Measurements from ENCODE around the gene SEPTIN8. TPM values are rescaled to one million over a fixed set of nuclear protein-coding genes. Genes with fewer than 3 reads are reported as not detected.

The SEPTIN8 gene
- total and polyA plus RNA-seq, 10 of the 15 experiments (the other 5 are each of a cell fraction or from before 2014, with no cell fraction given): 6.1 to 96.1 (median 29.4) TPM

DNA sequence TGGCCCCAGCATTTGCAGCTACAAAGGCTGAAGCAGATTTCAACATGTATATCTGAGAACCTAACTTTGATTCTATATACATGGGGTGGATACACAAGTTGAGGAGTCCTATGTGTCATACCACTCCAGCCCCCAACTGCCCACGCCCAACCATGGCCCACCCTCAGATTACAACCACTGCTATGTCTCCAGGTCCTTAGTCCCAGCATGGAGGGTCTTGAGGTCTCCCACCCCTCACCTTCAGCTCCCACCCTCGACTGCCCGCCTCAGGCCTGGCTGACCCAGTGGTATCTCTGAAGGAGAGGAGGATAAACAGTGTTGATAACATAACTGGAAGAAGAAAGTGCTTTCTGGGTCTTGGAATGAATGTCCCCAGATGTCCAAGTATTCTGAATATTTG is 44.3 kb upstream of the SEPTIN8 start (continued):
- TF ChIP-seq, protein P1, sequence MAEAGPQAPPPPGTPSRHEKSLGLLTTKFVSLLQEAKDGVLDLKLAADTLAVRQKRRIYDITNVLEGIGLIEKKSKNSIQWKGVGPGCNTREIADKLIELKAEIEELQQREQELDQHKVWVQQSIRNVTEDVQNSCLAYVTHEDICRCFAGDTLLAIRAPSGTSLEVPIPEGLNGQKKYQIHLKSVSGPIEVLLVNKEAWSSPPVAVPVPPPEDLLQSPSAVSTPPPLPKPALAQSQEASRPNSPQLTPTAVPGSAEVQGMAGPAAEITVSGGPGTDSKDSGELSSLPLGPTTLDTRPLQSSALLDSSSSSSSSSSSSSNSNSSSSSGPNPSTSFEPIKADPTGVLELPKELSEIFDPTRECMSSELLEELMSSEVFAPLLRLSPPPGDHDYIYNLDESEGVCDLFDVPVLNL (IDR thresholded peaks at IDR 0.05; ENCODE audit: low read depth, low read length): no peak
- TF ChIP-seq, protein P2, sequence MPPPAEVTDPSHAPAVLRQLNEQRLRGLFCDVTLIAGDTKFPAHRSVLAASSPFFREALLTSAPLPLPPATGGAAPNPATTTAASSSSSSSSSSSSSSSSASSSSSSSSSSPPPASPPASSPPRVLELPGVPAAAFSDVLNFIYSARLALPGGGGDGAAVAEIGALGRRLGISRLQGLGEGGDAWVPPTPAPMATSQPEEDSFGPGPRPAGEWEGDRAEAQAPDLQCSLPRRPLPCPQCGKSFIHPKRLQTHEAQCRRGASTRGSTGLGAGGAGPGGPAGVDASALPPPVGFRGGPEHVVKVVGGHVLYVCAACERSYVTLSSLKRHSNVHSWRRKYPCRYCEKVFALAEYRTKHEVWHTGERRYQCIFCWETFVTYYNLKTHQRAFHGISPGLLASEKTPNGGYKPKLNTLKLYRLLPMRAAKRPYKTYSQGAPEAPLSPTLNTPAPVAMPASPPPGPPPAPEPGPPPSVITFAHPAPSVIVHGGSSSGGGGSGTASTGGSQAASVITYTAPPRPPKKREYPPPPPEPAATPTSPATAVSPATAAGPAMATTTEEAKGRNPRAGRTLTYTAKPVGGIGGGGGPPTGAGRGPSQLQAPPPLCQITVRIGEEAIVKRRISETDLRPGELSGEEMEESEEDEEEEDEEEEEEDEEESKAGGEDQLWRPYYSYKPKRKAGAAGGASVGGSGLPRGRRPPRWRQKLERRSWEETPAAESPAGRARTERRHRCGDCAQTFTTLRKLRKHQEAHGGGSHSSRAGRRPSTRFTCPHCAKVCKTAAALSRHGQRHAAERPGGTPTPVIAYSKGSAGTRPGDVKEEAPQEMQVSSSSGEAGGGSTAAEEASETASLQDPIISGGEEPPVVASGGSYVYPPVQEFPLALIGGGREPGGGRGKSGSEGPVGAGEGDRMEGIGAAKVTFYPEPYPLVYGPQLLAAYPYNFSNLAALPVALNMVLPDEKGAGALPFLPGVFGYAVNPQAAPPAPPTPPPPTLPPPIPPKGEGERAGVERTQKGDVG (CRISPR knock-in tag; IDR thresholded peaks at IDR 0.05): no peak
- TF ChIP-seq, protein P3, sequence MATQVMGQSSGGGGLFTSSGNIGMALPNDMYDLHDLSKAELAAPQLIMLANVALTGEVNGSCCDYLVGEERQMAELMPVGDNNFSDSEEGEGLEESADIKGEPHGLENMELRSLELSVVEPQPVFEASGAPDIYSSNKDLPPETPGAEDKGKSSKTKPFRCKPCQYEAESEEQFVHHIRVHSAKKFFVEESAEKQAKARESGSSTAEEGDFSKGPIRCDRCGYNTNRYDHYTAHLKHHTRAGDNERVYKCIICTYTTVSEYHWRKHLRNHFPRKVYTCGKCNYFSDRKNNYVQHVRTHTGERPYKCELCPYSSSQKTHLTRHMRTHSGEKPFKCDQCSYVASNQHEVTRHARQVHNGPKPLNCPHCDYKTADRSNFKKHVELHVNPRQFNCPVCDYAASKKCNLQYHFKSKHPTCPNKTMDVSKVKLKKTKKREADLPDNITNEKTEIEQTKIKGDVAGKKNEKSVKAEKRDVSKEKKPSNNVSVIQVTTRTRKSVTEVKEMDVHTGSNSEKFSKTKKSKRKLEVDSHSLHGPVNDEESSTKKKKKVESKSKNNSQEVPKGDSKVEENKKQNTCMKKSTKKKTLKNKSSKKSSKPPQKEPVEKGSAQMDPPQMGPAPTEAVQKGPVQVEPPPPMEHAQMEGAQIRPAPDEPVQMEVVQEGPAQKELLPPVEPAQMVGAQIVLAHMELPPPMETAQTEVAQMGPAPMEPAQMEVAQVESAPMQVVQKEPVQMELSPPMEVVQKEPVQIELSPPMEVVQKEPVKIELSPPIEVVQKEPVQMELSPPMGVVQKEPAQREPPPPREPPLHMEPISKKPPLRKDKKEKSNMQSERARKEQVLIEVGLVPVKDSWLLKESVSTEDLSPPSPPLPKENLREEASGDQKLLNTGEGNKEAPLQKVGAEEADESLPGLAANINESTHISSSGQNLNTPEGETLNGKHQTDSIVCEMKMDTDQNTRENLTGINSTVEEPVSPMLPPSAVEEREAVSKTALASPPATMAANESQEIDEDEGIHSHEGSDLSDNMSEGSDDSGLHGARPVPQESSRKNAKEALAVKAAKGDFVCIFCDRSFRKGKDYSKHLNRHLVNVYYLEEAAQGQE (IDR thresholded peaks at IDR 0.05; ENCODE audit: low read depth, low read length): no peak
- TF ChIP-seq WRNIP1 (IDR thresholded peaks at IDR 0.05; ENCODE audit: borderline replicate concordance, low read depth, low read length): no peak

Data from GM12878 (cell line).